Measurements from ENCODE around the gene KIZ.

DNA sequence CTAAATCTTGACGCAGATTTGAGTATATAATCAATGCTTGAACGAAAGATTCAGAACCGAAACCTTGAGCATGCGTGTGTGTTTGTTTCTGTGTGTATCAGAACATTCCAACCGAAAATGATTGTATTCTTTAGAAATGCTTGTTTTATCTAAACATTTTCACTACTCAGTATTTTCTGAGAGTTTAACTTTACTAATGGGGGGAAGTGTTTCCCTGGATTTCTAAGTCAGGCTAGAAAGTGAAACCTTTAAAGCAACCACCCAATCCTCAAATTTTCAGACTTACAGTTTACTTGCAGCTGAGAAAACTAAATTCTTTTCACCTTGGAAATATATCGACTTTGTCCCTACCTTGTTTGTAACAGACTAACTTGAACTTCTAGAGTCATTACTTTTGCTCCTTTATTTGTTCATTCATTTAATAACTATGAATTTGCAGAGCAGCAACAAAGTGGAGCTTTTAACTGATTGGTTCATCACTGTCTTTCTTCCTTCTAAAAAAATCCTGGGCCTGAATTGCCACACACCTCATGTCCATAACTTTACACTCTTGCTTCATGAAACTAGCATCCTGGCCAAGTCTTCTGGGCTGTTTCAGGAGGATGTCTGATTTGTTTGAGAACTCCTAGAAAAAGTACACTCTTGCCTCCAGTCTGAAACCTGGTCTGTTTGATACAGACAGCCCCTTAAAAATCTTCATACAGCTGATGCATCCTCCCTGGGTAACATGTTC, 99.5 kb downstream of the KIZ start:
- TF ChIP-seq, protein P1, sequence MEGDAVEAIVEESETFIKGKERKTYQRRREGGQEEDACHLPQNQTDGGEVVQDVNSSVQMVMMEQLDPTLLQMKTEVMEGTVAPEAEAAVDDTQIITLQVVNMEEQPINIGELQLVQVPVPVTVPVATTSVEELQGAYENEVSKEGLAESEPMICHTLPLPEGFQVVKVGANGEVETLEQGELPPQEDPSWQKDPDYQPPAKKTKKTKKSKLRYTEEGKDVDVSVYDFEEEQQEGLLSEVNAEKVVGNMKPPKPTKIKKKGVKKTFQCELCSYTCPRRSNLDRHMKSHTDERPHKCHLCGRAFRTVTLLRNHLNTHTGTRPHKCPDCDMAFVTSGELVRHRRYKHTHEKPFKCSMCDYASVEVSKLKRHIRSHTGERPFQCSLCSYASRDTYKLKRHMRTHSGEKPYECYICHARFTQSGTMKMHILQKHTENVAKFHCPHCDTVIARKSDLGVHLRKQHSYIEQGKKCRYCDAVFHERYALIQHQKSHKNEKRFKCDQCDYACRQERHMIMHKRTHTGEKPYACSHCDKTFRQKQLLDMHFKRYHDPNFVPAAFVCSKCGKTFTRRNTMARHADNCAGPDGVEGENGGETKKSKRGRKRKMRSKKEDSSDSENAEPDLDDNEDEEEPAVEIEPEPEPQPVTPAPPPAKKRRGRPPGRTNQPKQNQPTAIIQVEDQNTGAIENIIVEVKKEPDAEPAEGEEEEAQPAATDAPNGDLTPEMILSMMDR (conservative IDR thresholded peaks at IDR 0.05; ENCODE audit: low read depth, low read length) = no peak
- TF ChIP-seq POLR2A (IDR thresholded peaks at IDR 0.05; ENCODE audit: low read depth, low read length) = no peak
- no peak for TF ChIP-seq RCOR1 (IDR thresholded peaks at IDR 0.05; ENCODE audit: insufficient replicate concordance, low read length)
- TF ChIP-seq SMC3 (IDR thresholded peaks at IDR 0.05; ENCODE audit: low read depth, low read length) = no peak
- no peak for TF ChIP-seq BHLHE40 (IDR thresholded peaks at IDR 0.05; ENCODE audit: low read depth, low read length)
- no peak for TF ChIP-seq RAD21 (IDR thresholded peaks at IDR 0.05; ENCODE audit: low read length)
- TF ChIP-seq CEBPB (IDR thresholded peaks at IDR 0.05; ENCODE audit: low read depth, low read length) = peak; percentile 53; the same call in 1 of the 2 replicates
- TF ChIP-seq MXI1 (IDR thresholded peaks at IDR 0.05; ENCODE audit: borderline replicate concordance, low read depth, low read length) = no peak
- TF ChIP-seq, protein P2, sequence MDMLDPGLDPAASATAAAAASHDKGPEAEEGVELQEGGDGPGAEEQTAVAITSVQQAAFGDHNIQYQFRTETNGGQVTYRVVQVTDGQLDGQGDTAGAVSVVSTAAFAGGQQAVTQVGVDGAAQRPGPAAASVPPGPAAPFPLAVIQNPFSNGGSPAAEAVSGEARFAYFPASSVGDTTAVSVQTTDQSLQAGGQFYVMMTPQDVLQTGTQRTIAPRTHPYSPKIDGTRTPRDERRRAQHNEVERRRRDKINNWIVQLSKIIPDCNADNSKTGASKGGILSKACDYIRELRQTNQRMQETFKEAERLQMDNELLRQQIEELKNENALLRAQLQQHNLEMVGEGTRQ (IDR thresholded peaks at IDR 0.05; ENCODE audit: low read depth, low read length) = no peak

All from IMR-90 (cell line).